ENCODE data around the gene FAXDC2.

Gene FAXDC2

DNA sequence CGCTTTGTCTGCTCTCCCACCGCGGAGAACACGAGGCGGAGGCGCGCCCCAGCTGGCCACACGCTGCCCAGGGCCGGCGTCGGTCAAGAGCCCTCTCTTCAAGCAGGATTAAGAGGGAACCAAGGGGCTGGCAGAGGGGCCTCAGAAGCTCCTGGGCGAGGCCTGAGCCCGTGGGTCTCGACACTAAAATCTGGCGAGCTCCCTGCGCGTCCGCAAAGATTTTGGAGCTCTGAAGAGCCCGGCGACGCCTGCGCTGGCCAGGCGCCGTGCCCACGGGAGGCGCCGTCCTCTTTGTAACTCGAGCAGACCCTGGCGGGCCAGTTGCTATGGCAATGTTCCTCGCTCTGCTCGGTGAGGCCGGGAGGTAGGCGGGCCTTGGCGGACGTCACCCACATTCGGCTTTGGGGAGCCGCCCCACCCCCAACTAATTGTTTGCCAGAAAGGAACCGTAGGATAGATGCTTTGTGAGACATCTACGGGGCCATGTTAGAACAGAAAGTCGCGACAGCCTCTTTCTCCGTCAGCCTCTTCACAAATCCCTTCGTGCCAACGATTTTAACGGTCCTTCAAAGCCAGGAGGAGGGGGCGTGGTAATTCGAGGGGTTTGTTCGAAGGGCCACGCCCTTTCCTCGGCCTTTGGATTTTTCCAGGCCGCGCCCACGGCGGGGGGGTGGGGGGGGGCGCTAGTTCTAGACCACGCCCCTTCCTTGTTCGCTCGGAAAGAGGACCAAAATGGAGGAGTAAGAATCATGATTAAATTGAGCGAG is 7.3 kb upstream of the FAXDC2 start (continued):
- TF ChIP-seq ZNF580 (tag by site-specific recombination; IDR thresholded peaks at IDR 0.05) = no peak
- TF ChIP-seq FEZF1 (tag by site-specific recombination; IDR thresholded peaks at IDR 0.05) = peak; percentile 42
- TF ChIP-seq ZNF610 (tag by site-specific recombination; IDR thresholded peaks at IDR 0.05; ENCODE audit: borderline replicate concordance) = no peak
- TF ChIP-seq ZSCAN4 (tag by site-specific recombination; IDR thresholded peaks at IDR 0.05) = no peak
- TF ChIP-seq, protein P1, sequence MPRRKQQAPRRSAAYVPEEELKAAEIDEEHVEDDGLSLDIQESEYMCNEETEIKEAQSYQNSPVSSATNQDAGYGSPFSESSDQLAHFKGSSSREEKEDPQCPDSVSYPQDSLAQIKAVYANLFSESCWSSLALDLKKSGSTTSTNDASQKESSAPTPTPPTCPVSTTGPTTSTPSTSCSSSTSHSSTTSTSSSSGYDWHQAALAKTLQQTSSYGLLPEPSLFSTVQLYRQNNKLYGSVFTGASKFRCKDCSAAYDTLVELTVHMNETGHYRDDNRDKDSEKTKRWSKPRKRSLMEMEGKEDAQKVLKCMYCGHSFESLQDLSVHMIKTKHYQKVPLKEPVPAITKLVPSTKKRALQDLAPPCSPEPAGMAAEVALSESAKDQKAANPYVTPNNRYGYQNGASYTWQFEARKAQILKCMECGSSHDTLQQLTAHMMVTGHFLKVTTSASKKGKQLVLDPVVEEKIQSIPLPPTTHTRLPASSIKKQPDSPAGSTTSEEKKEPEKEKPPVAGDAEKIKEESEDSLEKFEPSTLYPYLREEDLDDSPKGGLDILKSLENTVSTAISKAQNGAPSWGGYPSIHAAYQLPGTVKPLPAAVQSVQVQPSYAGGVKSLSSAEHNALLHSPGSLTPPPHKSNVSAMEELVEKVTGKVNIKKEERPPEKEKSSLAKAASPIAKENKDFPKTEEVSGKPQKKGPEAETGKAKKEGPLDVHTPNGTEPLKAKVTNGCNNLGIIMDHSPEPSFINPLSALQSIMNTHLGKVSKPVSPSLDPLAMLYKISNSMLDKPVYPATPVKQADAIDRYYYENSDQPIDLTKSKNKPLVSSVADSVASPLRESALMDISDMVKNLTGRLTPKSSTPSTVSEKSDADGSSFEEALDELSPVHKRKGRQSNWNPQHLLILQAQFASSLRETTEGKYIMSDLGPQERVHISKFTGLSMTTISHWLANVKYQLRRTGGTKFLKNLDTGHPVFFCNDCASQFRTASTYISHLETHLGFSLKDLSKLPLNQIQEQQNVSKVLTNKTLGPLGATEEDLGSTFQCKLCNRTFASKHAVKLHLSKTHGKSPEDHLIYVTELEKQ (tag by site-specific recombination; IDR thresholded peaks at IDR 0.05; ENCODE audit: borderline replicate concordance) = no peak
- no peak for TF ChIP-seq ZNF473 (tag by site-specific recombination; IDR thresholded peaks at IDR 0.05)
- no peak for TF ChIP-seq ZNF510 (tag by site-specific recombination; IDR thresholded peaks at IDR 0.05; ENCODE audit: insufficient replicate concordance)
- TF ChIP-seq ZNF585B (tag by site-specific recombination; IDR thresholded peaks at IDR 0.05) = no peak
- no peak for TF ChIP-seq ZNF292 (tag by site-specific recombination; IDR thresholded peaks at IDR 0.05; ENCODE audit: borderline replicate concordance, low read depth)
- peak; percentile 43; the same call in 1 of the 2 replicates for TF ChIP-seq ZEB2 (tag by site-specific recombination; IDR thresholded peaks at IDR 0.05)
- TF ChIP-seq ZBTB17 (tag by site-specific recombination; IDR thresholded peaks at IDR 0.05) = peak; percentile 32
- no peak; the same call in 1 of the 2 replicates for TF ChIP-seq ZNF24 (tag by site-specific recombination; IDR thresholded peaks at IDR 0.05)
- TF ChIP-seq GLIS2 (tag by site-specific recombination; IDR thresholded peaks at IDR 0.05) = peak; percentile 89
- no peak for TF ChIP-seq KLF16 (tag by site-specific recombination; IDR thresholded peaks at IDR 0.05)
- TF ChIP-seq GFI1B (tag by site-specific recombination; IDR thresholded peaks at IDR 0.05) = no peak
- TF ChIP-seq, protein P2, sequence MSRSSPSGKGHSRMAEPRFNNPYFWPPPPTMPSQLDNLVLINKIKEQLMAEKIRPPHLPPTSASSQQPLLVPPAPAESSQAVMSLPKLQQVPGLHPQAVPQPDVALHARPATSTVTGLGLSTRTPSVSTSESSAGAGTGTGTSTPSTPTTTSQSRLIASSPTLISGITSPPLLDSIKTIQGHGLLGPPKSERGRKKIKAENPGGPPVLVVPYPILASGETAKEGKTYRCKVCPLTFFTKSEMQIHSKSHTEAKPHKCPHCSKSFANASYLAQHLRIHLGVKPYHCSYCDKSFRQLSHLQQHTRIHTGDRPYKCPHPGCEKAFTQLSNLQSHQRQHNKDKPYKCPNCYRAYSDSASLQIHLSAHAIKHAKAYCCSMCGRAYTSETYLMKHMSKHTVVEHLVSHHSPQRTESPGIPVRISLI (tag by site-specific recombination; IDR thresholded peaks at IDR 0.05) = no peak
- no peak for TF ChIP-seq ZNF707 (tag by site-specific recombination; IDR thresholded peaks at IDR 0.05)
- no peak for TF ChIP-seq ZNF10 (tag by site-specific recombination; IDR thresholded peaks at IDR 0.05)
- TF ChIP-seq ZNF701 (tag by site-specific recombination; IDR thresholded peaks at IDR 0.05) = no peak
- TF ChIP-seq GLIS1 (tag by site-specific recombination; IDR thresholded peaks at IDR 0.05) = peak; percentile 83
- no peak for TF ChIP-seq ZNF639 (tag by site-specific recombination; IDR thresholded peaks at IDR 0.05)
- no peak for TF ChIP-seq ZNF112 (tag by site-specific recombination; IDR thresholded peaks at IDR 0.05)
- TF ChIP-seq ZNF350 (tag by site-specific recombination; IDR thresholded peaks at IDR 0.05) = no peak
- TF ChIP-seq ZNF777 (tag by site-specific recombination; IDR thresholded peaks at IDR 0.05; ENCODE audit: borderline replicate concordance) = peak; percentile 76; the same call in 1 of the 2 replicates
- TF ChIP-seq, protein P3, sequence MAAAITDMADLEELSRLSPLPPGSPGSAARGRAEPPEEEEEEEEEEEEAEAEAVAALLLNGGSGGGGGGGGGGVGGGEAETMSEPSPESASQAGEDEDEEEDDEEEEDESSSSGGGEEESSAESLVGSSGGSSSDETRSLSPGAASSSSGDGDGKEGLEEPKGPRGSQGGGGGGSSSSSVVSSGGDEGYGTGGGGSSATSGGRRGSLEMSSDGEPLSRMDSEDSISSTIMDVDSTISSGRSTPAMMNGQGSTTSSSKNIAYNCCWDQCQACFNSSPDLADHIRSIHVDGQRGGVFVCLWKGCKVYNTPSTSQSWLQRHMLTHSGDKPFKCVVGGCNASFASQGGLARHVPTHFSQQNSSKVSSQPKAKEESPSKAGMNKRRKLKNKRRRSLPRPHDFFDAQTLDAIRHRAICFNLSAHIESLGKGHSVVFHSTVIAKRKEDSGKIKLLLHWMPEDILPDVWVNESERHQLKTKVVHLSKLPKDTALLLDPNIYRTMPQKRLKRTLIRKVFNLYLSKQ (tag by site-specific recombination; IDR thresholded peaks at IDR 0.05; ENCODE audit: borderline replicate concordance) = no peak
- no peak for TF ChIP-seq SP7 (tag by site-specific recombination; IDR thresholded peaks at IDR 0.05)
- no peak for TF ChIP-seq GLI4 (tag by site-specific recombination; IDR thresholded peaks at IDR 0.05)
- no peak for TF ChIP-seq SETDB1 (IDR thresholded peaks at IDR 0.05; ENCODE audit: insufficient read length, low read length)
- TF ChIP-seq ZNF174 (tag by site-specific recombination; IDR thresholded peaks at IDR 0.05) = no peak
- no peak for TF ChIP-seq ZNF623 (tag by site-specific recombination; IDR thresholded peaks at IDR 0.05)
- TF ChIP-seq ZNF626 (tag by site-specific recombination; IDR thresholded peaks at IDR 0.05) = no peak
- peak; percentile 48 for TF ChIP-seq MYNN (tag by site-specific recombination; IDR thresholded peaks at IDR 0.05; ENCODE audit: borderline replicate concordance)
- TF ChIP-seq ZNF571 (tag by site-specific recombination; IDR thresholded peaks at IDR 0.05) = no peak

All from HEK293 (cell line).